HL-60 (cell line): ENCODE results near the gene C22orf31.

ENCODE experiments used
- DNase-seq, 2 experiments: peaks; one replicate each; pipeline ENCODE4 v3.0.0-alpha.2; 2010 to 2020; ENCODE audit warnings: low read depth in 1 of 2, low spot score in 1 of 2
- H3K27ac ChIP-seq: fragments of 250-450 bp; sonication (Bioruptor Pico); replicated peaks from 2 replicates; pipeline ENCODE4 v1.5.1; 2020; ENCODE audit warnings: mild to moderate bottlenecking, moderate library complexity
- H3K27me3 ChIP-seq: fragments of 250-450 bp; sonication (Bioruptor Pico); 2 replicates; pipeline ENCODE4 v1.5.1; 2021; ENCODE audit warnings: mild to moderate bottlenecking, moderate library complexity; ENCODE audit not compliant: insufficient read depth, poor library complexity, severe bottlenecking
- H3K4me3 ChIP-seq: replicated peaks from 2 replicates; pipeline ENCODE4 v1.5.1; 2011; ENCODE audit warnings: mild to moderate bottlenecking, control low read depth, low read length; ENCODE audit not compliant: insufficient read depth
- GABPA ChIP-seq: IDR thresholded peaks from 2 replicates; pipeline ENCODE4 v1.6.1; 2012; ENCODE audit warnings: low read depth
- POLR2AphosphoS5 ChIP-seq: IDR thresholded peaks from 2 replicates; pipeline ENCODE4 v1.6.1; 2012; ENCODE audit warnings: low read depth
- SPI1 ChIP-seq: IDR thresholded peaks from 2 replicates; pipeline ENCODE4 v1.6.1; 2012; ENCODE audit warnings: low read depth, mild to moderate bottlenecking, borderline replicate concordance
- TF ChIP-seq, protein P1 (sequence below): IDR thresholded peaks from 2 replicates; pipeline ENCODE4 v1.6.1; 2012; ENCODE audit warnings: low read depth; ENCODE audit not compliant: insufficient replicate concordance
- TF ChIP-seq, protein P2 (sequence below): IDR thresholded peaks from one replicate; pipeline ENCODE4 v1.5.1; 2011; ENCODE audit warnings: low read length, control low read depth, inconsistent platforms; ENCODE audit not compliant: insufficient read depth

C22orf31 gene

DNA sequence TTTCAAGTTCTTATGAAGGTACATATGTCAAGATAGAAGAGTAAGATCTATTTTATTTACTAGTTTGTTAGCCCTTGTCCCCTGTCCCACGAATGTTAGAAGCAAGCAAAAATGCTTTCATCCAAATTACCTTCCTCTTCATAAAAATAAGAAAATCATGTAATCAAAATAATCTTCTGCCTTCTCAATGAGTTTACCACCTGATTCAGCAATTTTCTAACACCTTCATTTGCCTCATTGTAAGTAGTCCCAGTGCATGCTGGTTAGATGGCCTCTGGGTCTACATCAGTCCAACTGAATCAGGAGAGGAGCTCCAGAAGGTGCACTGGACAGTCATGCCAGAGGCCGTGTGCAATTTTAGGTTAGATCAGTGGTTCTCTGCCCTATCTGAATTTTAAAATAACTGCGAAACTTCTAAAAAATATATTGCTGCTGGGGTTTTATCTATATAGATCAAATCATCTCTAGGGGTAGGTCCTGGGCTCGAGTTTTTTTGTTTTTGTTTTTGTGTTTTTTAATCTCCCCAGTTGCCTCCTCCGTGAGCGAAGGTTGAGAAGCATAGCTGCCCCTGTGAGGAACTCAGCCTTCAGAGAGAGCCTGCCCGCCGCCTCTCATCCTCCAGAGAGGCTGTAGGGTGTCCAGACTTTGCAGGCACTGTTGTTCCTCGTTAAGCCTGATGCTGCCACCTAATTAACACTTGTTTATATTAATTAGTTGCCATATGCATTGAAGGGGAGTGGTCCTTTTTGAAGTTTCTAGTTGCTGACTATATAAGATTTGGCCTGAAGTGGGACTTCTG is 32.2 kb downstream of the C22orf31 start:
- no peak for DNase-seq
- no peak overlapping the region for H3K27ac ChIP-seq
- no peaks in the 10 kb centered on the region for H3K27me3 ChIP-seq
- TF ChIP-seq GABPA = no peak
- no peak for TF ChIP-seq POLR2AphosphoS5
- no peak for TF ChIP-seq SPI1
- TF ChIP-seq, protein P1, sequence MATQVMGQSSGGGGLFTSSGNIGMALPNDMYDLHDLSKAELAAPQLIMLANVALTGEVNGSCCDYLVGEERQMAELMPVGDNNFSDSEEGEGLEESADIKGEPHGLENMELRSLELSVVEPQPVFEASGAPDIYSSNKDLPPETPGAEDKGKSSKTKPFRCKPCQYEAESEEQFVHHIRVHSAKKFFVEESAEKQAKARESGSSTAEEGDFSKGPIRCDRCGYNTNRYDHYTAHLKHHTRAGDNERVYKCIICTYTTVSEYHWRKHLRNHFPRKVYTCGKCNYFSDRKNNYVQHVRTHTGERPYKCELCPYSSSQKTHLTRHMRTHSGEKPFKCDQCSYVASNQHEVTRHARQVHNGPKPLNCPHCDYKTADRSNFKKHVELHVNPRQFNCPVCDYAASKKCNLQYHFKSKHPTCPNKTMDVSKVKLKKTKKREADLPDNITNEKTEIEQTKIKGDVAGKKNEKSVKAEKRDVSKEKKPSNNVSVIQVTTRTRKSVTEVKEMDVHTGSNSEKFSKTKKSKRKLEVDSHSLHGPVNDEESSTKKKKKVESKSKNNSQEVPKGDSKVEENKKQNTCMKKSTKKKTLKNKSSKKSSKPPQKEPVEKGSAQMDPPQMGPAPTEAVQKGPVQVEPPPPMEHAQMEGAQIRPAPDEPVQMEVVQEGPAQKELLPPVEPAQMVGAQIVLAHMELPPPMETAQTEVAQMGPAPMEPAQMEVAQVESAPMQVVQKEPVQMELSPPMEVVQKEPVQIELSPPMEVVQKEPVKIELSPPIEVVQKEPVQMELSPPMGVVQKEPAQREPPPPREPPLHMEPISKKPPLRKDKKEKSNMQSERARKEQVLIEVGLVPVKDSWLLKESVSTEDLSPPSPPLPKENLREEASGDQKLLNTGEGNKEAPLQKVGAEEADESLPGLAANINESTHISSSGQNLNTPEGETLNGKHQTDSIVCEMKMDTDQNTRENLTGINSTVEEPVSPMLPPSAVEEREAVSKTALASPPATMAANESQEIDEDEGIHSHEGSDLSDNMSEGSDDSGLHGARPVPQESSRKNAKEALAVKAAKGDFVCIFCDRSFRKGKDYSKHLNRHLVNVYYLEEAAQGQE = no peak
- TF ChIP-seq, protein P2, sequence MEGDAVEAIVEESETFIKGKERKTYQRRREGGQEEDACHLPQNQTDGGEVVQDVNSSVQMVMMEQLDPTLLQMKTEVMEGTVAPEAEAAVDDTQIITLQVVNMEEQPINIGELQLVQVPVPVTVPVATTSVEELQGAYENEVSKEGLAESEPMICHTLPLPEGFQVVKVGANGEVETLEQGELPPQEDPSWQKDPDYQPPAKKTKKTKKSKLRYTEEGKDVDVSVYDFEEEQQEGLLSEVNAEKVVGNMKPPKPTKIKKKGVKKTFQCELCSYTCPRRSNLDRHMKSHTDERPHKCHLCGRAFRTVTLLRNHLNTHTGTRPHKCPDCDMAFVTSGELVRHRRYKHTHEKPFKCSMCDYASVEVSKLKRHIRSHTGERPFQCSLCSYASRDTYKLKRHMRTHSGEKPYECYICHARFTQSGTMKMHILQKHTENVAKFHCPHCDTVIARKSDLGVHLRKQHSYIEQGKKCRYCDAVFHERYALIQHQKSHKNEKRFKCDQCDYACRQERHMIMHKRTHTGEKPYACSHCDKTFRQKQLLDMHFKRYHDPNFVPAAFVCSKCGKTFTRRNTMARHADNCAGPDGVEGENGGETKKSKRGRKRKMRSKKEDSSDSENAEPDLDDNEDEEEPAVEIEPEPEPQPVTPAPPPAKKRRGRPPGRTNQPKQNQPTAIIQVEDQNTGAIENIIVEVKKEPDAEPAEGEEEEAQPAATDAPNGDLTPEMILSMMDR = no peak
- H3K4me3 ChIP-seq = no peak overlapping the region

DNA sequence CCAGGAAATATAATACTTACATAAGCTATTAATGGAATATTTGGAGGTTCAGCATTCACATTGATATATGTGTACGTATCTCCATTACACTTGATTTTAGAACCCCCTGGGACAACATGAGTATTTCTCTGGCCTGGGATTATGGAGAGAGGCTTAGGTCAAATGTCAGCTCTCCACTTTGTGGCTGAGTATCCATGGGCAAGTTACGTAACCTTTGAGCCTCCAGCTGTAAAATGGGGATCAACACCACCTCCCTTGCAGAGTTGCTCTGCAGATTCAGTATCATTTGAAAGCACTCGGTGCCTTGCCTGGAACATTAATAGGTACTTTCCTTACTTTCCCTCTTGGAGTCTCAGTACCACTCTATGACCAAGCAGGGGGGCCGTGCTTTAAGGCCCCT is 33.2 kb downstream of the C22orf31 start:
- Histone ChIP-seq H3K27me3 (no peaks in the 10 kb centered on the region), H3K27ac (no peak overlapping the region), H3K4me3 (no peak overlapping the region)
- no peak for DNase-seq
- TF ChIP-seq SPI1 (no peak), GABPA (no peak), POLR2AphosphoS5 (no peak)
- TF ChIP-seq, protein P1 = no peak
- TF ChIP-seq, protein P2 = no peak

DNA sequence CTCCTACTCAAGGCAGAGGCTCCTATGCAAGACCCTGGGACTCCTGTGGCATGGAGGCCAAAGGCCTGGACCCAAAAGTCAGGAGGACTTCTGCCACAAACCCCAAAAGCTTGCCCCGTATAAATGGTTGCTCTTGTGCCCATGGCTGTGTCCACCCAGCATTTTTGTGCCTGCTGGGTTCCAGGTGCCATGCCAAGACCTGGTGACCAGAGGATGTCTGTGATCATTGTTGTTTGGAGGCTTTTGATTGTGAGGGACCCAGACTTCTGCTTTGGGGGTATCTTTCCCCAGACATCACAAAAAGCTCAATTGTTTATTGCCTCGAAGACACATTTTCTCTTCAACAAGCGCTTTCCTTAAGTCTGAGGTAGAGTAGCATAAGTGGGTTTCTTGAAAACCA is 35.1 kb downstream of the C22orf31 start:
- DNase-seq = no peak
- H3K27me3 ChIP-seq = no peaks in the 10 kb centered on the region
- H3K27ac ChIP-seq = no peak overlapping the region
- TF ChIP-seq SPI1 = no peak
- TF ChIP-seq, protein P2 = no peak
- no peak for TF ChIP-seq POLR2AphosphoS5
- TF ChIP-seq GABPA = no peak
- TF ChIP-seq, protein P1 = no peak
- H3K4me3 ChIP-seq = no peak overlapping the region
